ENCODE measurements around the gene PIK3C2G. TPM values are rescaled to one million over a fixed set of nuclear protein-coding genes. Genes with fewer than 3 reads are reported as not detected.

Gene PIK3C2G
- total and polyA plus RNA-seq, 2 of the 4 experiments (the other 2 are of a cell fraction) = not detected

DNA sequence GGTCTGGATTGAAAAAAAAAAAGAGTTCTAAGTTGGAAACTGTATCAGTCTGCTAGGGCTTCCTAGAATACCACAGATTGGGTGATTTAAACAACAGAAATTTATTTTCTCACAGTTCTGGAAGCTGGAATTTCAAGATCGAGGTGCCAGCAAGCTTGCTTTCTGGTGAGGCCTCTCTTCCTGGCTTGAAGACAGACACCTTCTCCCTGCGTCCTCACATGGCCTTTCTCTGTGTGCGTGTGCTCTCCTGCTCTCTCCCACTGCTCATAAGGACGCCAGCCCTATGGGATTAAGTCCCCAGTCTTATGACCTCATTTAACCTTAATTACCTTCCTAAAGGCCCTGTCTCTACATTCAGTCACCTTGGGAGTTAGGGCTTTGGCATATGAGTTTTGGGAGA, 215.5 kb downstream of the PIK3C2G start:
- Histone ChIP-seq H3K4me3 (ENCODE audit: insufficient read depth, low read depth, low read length) (no peak overlapping the region), H3K9ac (ENCODE audit: low read depth, low read length) (no peak overlapping the region), H2AFZ (replicated peaks; ENCODE audit: low read length, poor library complexity) (no peak overlapping the region), H4K20me1 (ENCODE audit: insufficient read depth, low read length) (no peaks in the 10 kb centered on the region), H3K36me3 (ENCODE audit: control insufficient read depth, insufficient read depth, low read length) (no peaks in the 10 kb centered on the region), H3K4ac (ENCODE audit: low read depth, low read length) (no peak overlapping the region), H2BK5ac (ENCODE audit: low read depth, low read length, poor library complexity, severe bottlenecking) (no peak overlapping the region), H4K5ac (ENCODE audit: low read depth, low read length) (no peak overlapping the region), H3K4me2 (ENCODE audit: low read depth, low read length) (no peak overlapping the region), H3K27ac (ENCODE audit: insufficient read depth, low read length) (no peak overlapping the region), H3K18ac (ENCODE audit: low read depth, low read length) (no peak overlapping the region), H2AK9ac (replicated peaks; ENCODE audit: low read depth, low read length, poor library complexity) (no peak overlapping the region), H3K14ac (replicated peaks; ENCODE audit: low read depth, low read length) (no peak overlapping the region), H2AK5ac (ENCODE audit: low read depth, low read length) (no peak overlapping the region), H2BK120ac (ENCODE audit: low read depth, low read length) (no peak overlapping the region), H4K91ac (ENCODE audit: insufficient read depth, low read depth, low read length) (no peak overlapping the region), H2BK20ac (ENCODE audit: low read depth, low read length) (no peak overlapping the region), H3K23ac (ENCODE audit: low read depth, low read length) (no peak overlapping the region), H3K4me1 (ENCODE audit: control insufficient read depth, insufficient read depth, low read length) (no peaks in the 10 kb centered on the region), H4K8ac (ENCODE audit: low read depth in 2 of 2, low read length in 2 of 2) (no peak overlapping the region), H3K9me3 (ENCODE audit: control insufficient read depth, insufficient read depth, low read length) (no peaks in the 10 kb centered on the region), H3K27me3 (ENCODE audit: control insufficient read depth, insufficient read depth, low read length) (no peaks in the 10 kb centered on the region), H3K9me1 (ENCODE audit: insufficient read depth, low read length) (no peaks in the 10 kb centered on the region), H3K79me1 (ENCODE audit: low read depth in 1 of 2, low read length in 2 of 2) (no peaks in the 10 kb centered on the region), H2BK15ac (ENCODE audit: low read depth, low read length) (no peak overlapping the region), H3K56ac (ENCODE audit: extremely low read depth, insufficient read depth, low read length) (no peak overlapping the region)
- WGBS, 2 experiments (ENCODE audit: extremely low coverage in 2 of 2, insufficient read length in 1 of 2) = 50% methylated on average over 1 of the region's 4 CpGs; no CpG with 5 or more reads in 1 of the 2 experiments
- ChIA-PET CTCF (no interaction called here), POLR2A (ENCODE audit: unreplicated experiment) (no interaction called here)
- ATAC-seq (ENCODE audit: low read depth) = no peak
- in situ Hi-C loops (cut with MboI; ENCODE audit: low sequenced_read_pairs) (no loop called here), dilution Hi-C loops (cut with HindIII; ENCODE audit: low sequenced_read_pairs, unreplicated experiment) (no loop called here), intact Hi-C loops (cut with micrococcal nuclease) (no loop called here)
- BruUV-seq (replicated peaks) = no TSS peak
- TF ChIP-seq RAD21 (IDR thresholded peaks at IDR 0.05; ENCODE audit: low read length) (no peak), SMC3 (IDR thresholded peaks at IDR 0.05; ENCODE audit: low read depth, low read length) (no peak), FOS (IDR thresholded peaks at IDR 0.05; ENCODE audit: low read depth, low read length) (no peak), CHD1 (IDR thresholded peaks at IDR 0.05; ENCODE audit: low read depth, low read length) (no peak), MXI1 (IDR thresholded peaks at IDR 0.05; ENCODE audit: borderline replicate concordance, low read depth, low read length) (no peak), MAFK (IDR thresholded peaks at IDR 0.05; ENCODE audit: low read depth, low read length) (no peak), RCOR1 (IDR thresholded peaks at IDR 0.05; ENCODE audit: insufficient replicate concordance, low read length) (no peak), MAZ (IDR thresholded peaks at IDR 0.05; ENCODE audit: borderline replicate concordance, low read depth, low read length) (no peak), RFX5 (IDR thresholded peaks at IDR 0.05; ENCODE audit: low read depth, low read length) (no peak), POLR2A (IDR thresholded peaks at IDR 0.05; ENCODE audit: low read depth, low read length) (no peak), CEBPB (IDR thresholded peaks at IDR 0.05; ENCODE audit: low read depth, low read length) (no peak), BHLHE40 (IDR thresholded peaks at IDR 0.05; ENCODE audit: low read depth, low read length) (no peak), NFE2L2 (IDR thresholded peaks at IDR 0.05; ENCODE audit: low read depth, low read length) (no peak), ELK1 (IDR thresholded peaks at IDR 0.05; ENCODE audit: borderline replicate concordance, low read depth, low read length) (no peak)
- TF ChIP-seq, protein P1, sequence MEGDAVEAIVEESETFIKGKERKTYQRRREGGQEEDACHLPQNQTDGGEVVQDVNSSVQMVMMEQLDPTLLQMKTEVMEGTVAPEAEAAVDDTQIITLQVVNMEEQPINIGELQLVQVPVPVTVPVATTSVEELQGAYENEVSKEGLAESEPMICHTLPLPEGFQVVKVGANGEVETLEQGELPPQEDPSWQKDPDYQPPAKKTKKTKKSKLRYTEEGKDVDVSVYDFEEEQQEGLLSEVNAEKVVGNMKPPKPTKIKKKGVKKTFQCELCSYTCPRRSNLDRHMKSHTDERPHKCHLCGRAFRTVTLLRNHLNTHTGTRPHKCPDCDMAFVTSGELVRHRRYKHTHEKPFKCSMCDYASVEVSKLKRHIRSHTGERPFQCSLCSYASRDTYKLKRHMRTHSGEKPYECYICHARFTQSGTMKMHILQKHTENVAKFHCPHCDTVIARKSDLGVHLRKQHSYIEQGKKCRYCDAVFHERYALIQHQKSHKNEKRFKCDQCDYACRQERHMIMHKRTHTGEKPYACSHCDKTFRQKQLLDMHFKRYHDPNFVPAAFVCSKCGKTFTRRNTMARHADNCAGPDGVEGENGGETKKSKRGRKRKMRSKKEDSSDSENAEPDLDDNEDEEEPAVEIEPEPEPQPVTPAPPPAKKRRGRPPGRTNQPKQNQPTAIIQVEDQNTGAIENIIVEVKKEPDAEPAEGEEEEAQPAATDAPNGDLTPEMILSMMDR (conservative IDR thresholded peaks at IDR 0.05; ENCODE audit: low read depth, low read length) = no peak
- TF ChIP-seq, protein P2, sequence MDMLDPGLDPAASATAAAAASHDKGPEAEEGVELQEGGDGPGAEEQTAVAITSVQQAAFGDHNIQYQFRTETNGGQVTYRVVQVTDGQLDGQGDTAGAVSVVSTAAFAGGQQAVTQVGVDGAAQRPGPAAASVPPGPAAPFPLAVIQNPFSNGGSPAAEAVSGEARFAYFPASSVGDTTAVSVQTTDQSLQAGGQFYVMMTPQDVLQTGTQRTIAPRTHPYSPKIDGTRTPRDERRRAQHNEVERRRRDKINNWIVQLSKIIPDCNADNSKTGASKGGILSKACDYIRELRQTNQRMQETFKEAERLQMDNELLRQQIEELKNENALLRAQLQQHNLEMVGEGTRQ (IDR thresholded peaks at IDR 0.05; ENCODE audit: low read depth, low read length) = no peak
- no peak for DNase-seq

Data from IMR-90 (cell line).